Measurements from ENCODE around the gene GALC.

The GALC gene

DNA sequence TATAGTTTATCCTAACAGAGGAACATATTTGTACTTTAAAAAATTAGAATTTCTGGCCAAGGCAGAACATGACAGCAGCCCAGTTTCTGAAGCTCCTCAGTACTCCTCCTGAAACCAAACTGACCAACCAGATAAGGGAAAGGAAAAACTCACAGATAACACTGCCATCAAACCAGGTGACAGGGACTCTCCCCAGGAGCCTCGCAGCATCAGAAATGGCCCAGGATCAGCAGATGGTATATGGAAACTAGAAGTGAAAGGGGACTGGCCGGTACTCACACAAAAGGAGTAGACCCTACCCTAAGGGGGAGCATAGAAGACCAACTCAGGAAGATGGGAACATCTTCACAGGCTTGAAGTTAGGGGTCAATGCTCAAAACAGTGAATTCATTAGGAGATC is 22.0 kb downstream of the GALC start:
- in situ Hi-C loops (cut with MboI; ENCODE audit: low pct_unique_long_range_greater_than_20kb, low sequenced_read_pairs) = no loop called here

GRCh38 chr14:87967496-87967895 is 25.5 kb downstream of the GALC start:
- no peak for DNase-seq
- in situ Hi-C loops (cut with MboI; ENCODE audit: low pct_unique_long_range_greater_than_20kb, low sequenced_read_pairs) = no loop called here

More for the DNA sequence above, 22.0 kb downstream of the GALC start:
- no peak for DNase-seq

DNA sequence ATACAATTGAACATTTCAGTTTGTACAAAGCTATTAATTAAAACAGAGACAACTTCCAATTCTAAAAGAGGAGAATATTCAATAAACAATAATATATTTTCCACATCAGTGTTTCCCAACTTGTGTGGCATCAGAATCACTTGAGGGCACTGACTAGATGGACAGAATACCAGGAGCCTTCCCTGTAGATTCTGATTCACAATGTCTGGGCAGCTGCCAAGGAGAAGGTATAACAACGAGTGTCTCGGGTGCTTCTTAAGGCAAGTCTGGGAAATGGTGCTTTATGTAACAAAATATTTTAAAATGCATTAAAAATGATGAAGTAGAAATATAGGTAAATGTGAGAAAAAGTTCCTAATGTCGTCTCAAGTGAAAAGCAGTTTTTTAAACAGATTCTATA is 26.2 kb downstream of the GALC start:
- in situ Hi-C loops (cut with MboI; ENCODE audit: low pct_unique_long_range_greater_than_20kb, low sequenced_read_pairs) = no loop called here
- DNase-seq = no peak

GRCh38 chr14:87961246-87961645 is 31.7 kb downstream of the GALC start:
- DNase-seq = no peak
- in situ Hi-C loops (cut with MboI; ENCODE audit: low pct_unique_long_range_greater_than_20kb, low sequenced_read_pairs) = no loop called here

DNA sequence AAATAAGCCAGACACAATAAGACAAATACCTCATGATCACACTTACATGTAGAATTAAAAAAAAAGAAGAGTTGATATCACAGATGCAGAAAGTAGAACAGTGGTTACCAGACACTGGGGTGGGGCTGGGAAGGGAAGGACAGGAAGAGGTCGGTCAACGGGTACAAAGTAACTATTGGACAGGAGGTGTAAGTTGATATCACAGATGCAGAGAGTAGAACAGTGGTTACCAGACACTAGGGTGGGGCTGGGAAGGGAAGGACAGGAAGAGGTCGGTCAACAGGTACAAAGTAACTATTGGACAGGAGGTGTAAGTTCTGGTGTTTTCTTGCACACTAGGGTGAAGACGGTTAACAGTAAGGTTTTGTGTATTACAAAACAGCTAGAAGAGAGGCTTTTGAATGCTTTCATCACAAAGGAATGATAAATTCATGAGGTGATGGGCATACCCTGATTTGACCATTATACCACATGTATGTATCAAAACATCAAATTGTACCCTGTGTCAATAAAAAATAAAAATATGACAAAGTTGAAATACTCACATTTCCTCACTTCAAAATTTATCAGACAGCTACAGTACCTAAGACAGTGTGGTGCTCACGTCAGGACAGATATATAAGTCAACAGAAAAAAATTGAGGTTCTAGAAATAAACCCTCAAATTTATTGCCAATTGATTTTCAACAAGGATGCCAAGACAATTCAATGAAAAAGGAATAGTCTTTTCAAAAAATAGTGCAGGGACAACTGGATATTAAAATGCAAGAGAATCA is 32.8 kb downstream of the GALC start:
- in situ Hi-C loops (cut with MboI; ENCODE audit: low pct_unique_long_range_greater_than_20kb, low sequenced_read_pairs) = no loop called here

DNA sequence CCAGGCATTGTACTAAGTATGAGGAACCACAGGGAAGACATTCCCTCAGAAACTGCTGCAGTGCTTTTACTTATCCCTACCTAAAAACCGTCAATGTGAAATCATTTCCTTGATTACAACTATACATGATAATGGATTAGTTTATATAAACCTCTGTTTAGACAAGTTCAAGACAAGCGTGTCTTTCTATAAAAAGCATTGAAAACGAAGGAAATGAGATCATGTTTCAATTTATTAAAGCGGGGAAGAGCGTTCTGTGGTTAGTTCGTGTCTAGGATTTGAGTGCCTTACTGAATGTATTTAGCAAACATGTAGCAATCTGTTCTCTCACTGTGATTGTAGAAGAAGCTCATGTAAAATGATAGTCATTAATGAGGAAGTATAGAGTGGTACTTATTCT is 37.5 kb downstream of the GALC start:
- in situ Hi-C loops (cut with MboI; ENCODE audit: low pct_unique_long_range_greater_than_20kb, low sequenced_read_pairs) = no loop called here
- peak; percentile 13 for DNase-seq

More for the DNA sequence above, 32.8 kb downstream of the GALC start:
- DNase-seq = no peak

DNA sequence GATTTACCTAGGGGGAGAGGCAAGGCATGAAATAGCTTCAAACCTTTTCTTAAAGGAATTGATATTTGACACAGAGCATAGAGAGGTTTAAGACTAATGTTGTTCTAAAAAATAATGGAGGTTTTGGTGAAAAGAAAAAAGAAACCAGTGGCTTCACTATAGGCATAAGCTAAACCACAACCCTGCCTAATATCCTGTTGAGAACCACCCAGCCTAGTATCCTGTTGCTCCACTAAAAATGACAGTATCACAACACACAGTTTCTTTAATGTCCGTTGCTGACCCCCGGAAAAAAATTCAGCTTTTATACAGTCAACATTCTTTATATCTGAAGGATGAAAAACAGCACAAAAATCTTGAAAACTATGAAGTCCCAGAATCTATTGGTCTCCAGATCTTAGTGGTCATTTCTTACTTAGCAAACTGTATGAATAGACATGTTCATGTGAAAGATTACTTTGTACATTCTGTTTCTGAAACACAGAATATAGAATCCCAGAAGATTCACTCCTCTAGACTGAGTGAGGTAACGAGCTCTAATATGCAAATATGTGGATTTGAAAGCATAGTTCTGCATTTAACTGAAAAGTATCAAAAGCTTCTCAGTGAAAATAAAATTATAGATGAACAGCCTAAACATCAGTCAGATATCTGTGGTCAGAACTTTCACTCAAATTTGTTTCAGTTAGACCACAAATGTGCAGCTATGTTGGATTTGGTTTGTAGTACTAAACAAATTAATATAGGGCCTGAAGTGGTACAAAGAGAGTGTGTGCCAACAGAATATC is 40.5 kb downstream of the GALC start:
- in situ Hi-C loops (cut with MboI; ENCODE audit: low pct_unique_long_range_greater_than_20kb, low sequenced_read_pairs) = no loop called here
- no peak for DNase-seq

DNA sequence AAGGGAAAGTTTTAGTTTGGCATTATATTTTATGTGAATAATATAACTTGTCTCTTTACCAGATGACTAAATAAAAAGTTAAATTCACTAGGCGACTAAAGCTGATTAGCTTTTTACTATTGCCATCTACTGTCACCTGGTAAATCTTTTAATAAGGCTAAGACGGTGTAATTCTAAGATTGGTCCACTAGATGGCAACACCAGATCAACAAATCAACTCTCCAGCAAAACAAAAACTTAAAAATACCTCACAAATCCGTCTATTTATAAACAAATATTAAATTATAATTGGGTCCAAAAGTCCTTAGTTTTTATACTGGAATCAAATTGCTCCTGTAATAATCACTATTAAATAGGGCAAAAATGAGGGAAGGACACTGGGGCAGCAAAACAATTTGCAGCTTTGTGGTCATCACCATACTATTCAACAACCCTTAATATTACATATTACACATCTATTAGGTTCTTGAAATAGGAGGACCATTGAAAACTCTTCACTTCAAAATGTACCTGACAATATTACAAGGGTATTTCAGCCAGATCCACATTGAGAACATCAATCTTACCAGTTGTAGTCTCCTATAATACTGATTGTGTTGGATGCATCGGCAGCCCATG is 47.9 kb downstream of the GALC start:
- peak; percentile 58 for DNase-seq
- in situ Hi-C loops (cut with MboI; ENCODE audit: low pct_unique_long_range_greater_than_20kb, low sequenced_read_pairs) = no loop called here

- no peak for DNase-seq
- in situ Hi-C loops (cut with MboI; ENCODE audit: low pct_unique_long_range_greater_than_20kb, low sequenced_read_pairs) = no loop called here
Measured at GRCh38 chr14:87940894-87941293, 52.1 kb downstream of the GALC start.

DNA sequence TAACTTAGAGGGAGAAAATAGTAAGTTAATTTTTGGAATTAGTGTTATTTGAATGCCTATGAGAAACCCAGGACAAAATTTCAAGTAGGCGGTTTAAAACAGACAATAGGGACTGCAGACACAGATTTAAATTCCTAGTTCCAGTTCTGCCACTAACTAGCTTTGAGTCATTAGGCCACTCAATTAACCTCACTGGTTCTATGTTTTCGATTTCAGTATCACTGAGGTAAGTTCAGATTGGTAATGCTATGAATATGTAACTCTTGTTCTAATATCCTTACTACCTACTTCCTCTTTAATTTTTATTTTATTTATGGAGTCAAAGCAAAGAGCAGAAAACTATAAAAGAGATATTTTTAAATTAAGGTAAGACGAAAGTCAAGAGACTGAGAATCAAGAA is 52.6 kb downstream of the GALC start:
- in situ Hi-C loops (cut with MboI; ENCODE audit: low pct_unique_long_range_greater_than_20kb, low sequenced_read_pairs) = no loop called here
- DNase-seq = no peak

DNA sequence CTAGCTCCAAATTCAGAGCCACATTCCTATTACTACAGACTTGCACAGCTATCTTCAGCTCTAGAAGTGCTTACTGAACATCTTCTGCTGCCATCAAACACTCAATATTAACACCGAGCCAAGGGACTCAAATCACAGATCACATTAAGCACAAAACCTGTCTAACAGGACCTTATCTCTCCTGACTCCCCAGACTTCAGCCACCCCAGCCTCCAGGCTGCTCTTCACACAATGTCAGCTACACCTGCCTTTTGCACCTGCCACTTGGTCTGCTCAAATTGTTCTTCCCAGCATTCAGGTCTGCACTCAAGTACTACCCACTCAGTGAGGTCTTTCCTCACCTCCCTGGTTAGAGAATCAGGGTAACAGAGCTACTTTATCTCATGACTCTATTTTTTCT is 57.1 kb downstream of the GALC start:
- in situ Hi-C loops (cut with MboI; ENCODE audit: low pct_unique_long_range_greater_than_20kb, low sequenced_read_pairs) = no loop called here
- DNase-seq = no peak

DNA sequence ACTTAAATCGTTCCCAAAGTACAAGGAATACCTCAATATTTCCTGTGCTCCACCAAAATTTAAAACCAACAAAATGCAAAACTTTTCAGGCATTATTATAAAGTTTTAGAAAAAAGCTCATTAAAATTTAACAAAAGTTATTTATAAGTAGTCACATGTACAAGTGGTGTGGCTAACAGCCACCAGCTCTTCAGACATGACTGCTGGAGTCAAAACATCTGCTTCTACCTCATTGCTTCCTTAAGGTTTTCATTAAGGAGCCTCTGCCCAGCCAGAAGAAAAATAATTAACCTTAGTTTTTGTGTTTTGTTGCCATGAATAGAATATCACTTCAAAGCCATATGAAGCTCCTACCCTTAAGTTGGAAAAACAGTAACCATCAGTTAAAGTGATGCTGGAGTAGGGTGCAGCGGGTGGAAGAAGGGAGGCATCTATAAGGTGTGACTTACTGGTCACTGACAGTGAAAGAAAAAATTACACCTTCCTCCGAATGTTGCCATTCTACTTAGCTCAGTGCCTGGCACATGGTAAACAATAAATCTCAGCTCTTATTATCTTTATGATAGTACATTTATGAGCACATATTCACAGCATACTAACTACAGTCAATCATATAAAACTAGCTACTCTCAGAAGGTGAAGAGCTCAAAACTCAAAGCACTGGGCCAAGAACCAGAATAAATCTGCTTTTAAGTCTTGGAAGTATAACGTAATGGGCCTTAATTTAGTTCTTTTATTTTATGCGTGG is 57.7 kb downstream of the GALC start:
- DNase-seq = no peak
- in situ Hi-C loops (cut with MboI; ENCODE audit: low pct_unique_long_range_greater_than_20kb, low sequenced_read_pairs) = no loop called here

DNA sequence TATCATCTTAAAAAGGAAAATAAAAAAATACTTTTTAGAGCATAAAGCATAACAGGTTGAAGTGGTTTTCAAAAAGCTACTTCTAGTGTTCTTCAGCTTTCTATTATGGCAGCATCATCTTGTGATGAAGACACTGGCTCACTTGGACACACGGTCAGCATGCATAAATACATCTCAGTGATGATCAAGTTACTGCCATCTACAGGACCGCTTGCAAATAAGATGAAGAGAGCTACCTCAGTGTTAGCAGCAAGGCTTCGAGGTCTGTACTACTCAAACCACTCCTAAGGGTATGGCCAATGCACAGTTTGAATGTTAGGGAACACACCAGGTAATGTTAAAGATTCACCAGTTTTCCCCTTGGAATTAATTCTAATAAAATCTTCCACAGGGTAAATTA is 58.8 kb downstream of the GALC start:
- no peak for DNase-seq
- in situ Hi-C loops (cut with MboI; ENCODE audit: low pct_unique_long_range_greater_than_20kb, low sequenced_read_pairs) = no loop called here

- DNase-seq = no peak
- in situ Hi-C loops (cut with MboI; ENCODE audit: low pct_unique_long_range_greater_than_20kb, low sequenced_read_pairs) = no loop called here
Measured at GRCh38 chr14:87916886-87917275, 76.1 kb downstream of the GALC start.

DNA sequence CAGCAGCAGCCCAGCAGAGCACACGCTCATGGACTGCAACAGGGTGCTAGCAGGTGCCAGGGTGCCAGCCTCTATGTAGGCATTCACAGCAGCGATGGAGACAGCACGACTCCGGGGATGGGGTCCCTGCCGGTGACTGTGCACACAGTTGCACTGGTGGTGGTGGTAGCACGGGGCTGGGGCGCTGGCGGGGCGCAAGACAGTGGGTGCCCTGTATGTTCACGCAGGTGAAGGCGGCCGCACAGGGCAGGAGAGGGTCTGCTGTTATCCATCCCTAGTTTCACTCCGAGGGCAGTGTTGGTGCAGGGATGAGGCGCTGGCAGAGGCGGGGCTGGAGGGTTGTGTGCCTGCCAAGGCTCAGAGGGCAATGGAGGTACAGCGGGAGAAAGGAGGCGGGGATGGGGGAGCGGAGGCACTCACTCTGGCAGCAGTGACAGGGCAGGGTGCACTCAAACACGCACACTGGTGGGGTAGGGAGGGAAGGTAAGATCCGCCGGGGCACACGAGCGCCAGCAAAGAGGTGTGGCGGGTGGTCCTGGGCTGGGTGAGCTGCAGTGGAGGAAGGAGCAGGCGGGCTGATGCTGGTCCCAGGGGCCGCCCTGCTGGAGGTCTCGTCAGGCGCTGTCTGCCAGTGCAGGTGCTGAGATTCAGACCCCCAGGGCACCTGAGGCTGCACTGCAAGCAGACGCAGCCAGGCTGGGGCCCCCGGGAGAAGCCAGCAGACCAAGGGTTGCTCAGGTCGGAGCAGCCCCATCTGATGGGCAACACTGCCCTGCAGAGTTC is 76.7 kb downstream of the GALC start:
- in situ Hi-C loops (cut with MboI; ENCODE audit: low pct_unique_long_range_greater_than_20kb, low sequenced_read_pairs) = no loop called here

GRCh38 chr14:87908550-87908949 is 84.4 kb downstream of the GALC start:
- in situ Hi-C loops (cut with MboI; ENCODE audit: low pct_unique_long_range_greater_than_20kb, low sequenced_read_pairs) = no loop called here
- no peak for DNase-seq

More for the DNA sequence above, 76.7 kb downstream of the GALC start:
- no peak for DNase-seq

DNA sequence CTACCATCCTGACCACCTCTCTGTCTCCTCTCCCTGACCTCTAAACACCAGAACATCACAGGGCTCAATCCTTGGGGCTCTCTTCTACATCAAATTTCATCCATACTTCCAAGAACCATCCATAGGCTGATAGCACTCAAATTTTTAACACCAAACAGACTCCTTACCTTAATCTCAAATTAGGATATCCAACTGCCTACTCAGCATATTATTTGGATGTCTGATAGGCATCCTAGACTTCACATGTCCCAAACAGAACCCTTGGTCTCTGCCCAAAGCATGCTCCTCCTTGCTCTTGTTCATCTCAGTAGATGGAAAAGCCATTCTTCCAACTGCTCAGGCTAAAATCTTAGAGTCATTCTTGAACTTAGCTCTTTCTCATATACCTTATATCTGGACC is 91.3 kb downstream of the GALC start:
- in situ Hi-C loops (cut with MboI; ENCODE audit: low pct_unique_long_range_greater_than_20kb, low sequenced_read_pairs) = no loop called here

GRCh38 chr14:87901236-87901635 is 91.7 kb downstream of the GALC start:
- no peak for DNase-seq
- in situ Hi-C loops (cut with MboI; ENCODE audit: low pct_unique_long_range_greater_than_20kb, low sequenced_read_pairs) = no loop called here

More for the DNA sequence above, 91.3 kb downstream of the GALC start:
- no peak for DNase-seq

DNA sequence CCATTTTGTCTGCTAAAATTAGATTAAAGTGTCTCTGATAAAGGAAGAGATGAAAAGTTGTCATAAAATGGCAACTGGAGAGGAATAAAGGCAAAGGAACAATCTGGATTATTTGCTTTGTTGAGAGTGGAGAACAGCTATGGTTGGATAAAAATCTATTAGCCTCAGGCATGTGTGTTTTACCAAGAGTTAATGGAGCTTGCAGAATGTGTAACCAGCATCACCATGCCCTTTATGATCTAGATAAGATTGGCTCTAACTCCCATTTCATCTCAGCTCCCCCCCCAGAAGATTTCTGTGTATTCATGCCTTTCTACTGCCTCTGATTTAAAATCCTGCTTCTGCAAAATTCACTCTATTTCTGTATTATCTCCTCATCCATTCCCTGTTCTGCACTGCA is 93.8 kb downstream of the GALC start:
- in situ Hi-C loops (cut with MboI; ENCODE audit: low pct_unique_long_range_greater_than_20kb, low sequenced_read_pairs) = no loop called here
- no peak for DNase-seq

All from KBM-7 (cell line).